ENCODE data around the gene ACADVL. TPM values are rescaled to one million over a fixed set of nuclear protein-coding genes. Genes with fewer than 3 reads are reported as not detected.

The ACADVL gene
- total RNA-seq, 3 donors from 2014 or later (not counting 1 experiment from before 2014, with no cell fraction given): 439 to 637 (median 607) TPM

DNA sequence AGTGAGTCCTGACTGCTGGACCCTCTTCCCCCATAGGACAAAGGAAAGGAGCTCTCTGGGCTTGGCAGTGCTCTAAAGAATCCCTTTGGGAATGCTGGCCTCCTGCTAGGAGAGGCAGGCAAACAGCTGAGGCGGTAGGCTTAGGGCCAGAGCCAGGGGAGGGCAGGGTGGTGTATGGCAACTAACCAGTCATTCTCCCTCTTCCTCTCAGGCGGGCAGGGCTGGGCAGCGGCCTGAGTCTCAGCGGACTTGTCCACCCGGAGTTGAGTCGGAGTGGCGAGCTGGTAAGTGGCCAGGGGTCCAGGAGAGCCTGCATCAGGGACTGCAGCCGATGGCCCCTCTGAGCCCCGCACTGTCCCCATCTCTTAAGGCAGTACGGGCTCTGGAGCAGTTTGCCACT, 4.4 kb downstream of the ACADVL start:
- intact Hi-C loops (cut with micrococcal nuclease): no loop called here

DNA sequence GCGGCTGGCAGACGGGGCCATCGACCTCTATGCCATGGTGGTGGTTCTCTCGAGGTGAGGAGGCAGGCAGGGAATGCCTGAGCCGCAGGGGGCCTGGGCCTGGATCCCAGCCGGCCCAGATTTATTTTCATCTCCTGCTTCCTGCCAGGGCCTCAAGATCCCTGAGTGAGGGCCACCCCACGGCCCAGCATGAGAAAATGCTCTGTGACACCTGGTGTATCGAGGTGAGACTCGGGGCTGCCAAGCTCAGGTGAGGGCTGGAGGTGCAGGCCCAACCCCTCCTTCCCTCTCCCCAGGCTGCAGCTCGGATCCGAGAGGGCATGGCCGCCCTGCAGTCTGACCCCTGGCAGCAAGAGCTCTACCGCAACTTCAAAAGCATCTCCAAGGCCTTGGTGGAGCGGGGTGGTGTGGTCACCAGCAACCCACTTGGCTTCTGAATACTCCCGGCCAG, 4.9 kb downstream of the ACADVL start:
- no peaks in the 10 kb centered on the region for H3K9me3 ChIP-seq (ENCODE audit: control insufficient read depth, insufficient read depth, low read length)
- ATAC-seq: no peak
- no peaks in the 10 kb centered on the region for H3K9me3 Mint-ChIP-seq
- DNase-seq: no peak
- peaks cover 14 to 18% of the 10 kb centered on the region in 2 donors for H3K4me1 Mint-ChIP-seq
- H3K27me3 ChIP-seq (ENCODE audit: control insufficient read depth, insufficient read depth, low read length): no peaks in the 10 kb centered on the region
- intact Hi-C loops (cut with micrococcal nuclease): no loop called here
- H3K36me3 Mint-ChIP-seq: no peaks in the 10 kb centered on the region
- peaks cover 13% of the 10 kb centered on the region for H3K4me1 ChIP-seq (ENCODE audit: control insufficient read depth, insufficient read depth, low read length)
- H3K4me3 Mint-ChIP-seq: no peak overlapping the region
- H3K27me3 Mint-ChIP-seq (ENCODE audit: low read depth in 2 of 2): no peaks in the 10 kb centered on the region
- H3K27ac ChIP-seq (ENCODE audit: low read length): no peak overlapping the region
- H3K36me3 ChIP-seq (ENCODE audit: control insufficient read depth, insufficient read depth, low read length): peaks cover 69% of the 10 kb centered on the region
- no peak overlapping the region for H3K4me3 ChIP-seq (ENCODE audit: low read length)
- WGBS (ENCODE audit: insufficient coverage): 93% methylated on average over 15 of the region's 15 CpGs
- TF ChIP-seq, protein P1, sequence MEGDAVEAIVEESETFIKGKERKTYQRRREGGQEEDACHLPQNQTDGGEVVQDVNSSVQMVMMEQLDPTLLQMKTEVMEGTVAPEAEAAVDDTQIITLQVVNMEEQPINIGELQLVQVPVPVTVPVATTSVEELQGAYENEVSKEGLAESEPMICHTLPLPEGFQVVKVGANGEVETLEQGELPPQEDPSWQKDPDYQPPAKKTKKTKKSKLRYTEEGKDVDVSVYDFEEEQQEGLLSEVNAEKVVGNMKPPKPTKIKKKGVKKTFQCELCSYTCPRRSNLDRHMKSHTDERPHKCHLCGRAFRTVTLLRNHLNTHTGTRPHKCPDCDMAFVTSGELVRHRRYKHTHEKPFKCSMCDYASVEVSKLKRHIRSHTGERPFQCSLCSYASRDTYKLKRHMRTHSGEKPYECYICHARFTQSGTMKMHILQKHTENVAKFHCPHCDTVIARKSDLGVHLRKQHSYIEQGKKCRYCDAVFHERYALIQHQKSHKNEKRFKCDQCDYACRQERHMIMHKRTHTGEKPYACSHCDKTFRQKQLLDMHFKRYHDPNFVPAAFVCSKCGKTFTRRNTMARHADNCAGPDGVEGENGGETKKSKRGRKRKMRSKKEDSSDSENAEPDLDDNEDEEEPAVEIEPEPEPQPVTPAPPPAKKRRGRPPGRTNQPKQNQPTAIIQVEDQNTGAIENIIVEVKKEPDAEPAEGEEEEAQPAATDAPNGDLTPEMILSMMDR (IDR thresholded peaks at IDR 0.05): no peak
- H3K27ac Mint-ChIP-seq: no peak overlapping the region

More for the DNA sequence above, 4.4 kb downstream of the ACADVL start:
- H3K4me1 Mint-ChIP-seq: peaks cover 19 to 23% of the 10 kb centered on the region in 2 donors
- WGBS (ENCODE audit: insufficient coverage): 97% methylated on average over 10 of the region's 10 CpGs
- H3K27ac Mint-ChIP-seq: peak overlapping the region in 1 of 2 donors; percentile 8
- H3K9me3 Mint-ChIP-seq: no peaks in the 10 kb centered on the region
- Histone ChIP-seq H3K36me3 (ENCODE audit: control insufficient read depth, insufficient read depth, low read length) (peaks cover 64% of the 10 kb centered on the region), H3K4me3 (ENCODE audit: low read length) (no peak overlapping the region), H3K27ac (ENCODE audit: low read length) (no peak overlapping the region), H3K9me3 (ENCODE audit: control insufficient read depth, insufficient read depth, low read length) (no peaks in the 10 kb centered on the region), H3K27me3 (ENCODE audit: control insufficient read depth, insufficient read depth, low read length) (no peaks in the 10 kb centered on the region), H3K4me1 (ENCODE audit: control insufficient read depth, insufficient read depth, low read length) (peaks cover 19% of the 10 kb centered on the region)
- DNase-seq: no peak
- TF ChIP-seq, protein P1 (IDR thresholded peaks at IDR 0.05): no peak
- H3K4me3 Mint-ChIP-seq: no peak overlapping the region
- no peaks in the 10 kb centered on the region for H3K27me3 Mint-ChIP-seq (ENCODE audit: low read depth in 2 of 2)
- H3K36me3 Mint-ChIP-seq: no peaks in the 10 kb centered on the region
- no peak for ATAC-seq

DNA sequence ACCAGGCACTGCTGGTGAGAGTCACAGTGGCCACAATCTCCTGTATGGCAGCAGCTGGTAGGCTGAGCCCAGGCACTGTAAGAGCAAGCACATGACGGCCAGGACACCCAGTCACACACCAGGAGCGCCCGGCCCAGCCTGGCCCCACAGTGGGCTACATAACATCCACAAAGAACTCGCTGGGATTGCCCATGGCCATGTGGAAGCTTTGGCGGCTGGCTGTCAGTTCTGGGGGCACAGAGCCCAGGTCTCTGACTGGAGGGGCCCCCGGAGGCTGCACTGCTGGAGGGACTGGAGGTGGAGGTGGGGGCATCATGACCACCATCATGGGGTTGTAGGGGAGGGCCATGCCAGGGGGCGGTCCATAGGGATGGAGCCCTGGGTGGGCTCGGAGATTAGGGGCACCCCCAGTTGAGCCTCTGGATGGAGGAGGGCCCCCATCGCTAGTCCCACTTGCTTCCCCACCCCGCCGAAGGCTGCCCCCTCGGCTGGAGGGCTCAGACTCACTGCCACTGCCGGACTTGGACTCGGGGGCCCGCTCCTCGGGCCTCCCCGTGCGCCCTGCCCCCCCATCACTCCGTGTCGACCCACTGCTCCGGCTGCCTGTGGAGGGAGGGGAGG, 6.1 kb downstream of the ACADVL start:
- H3K27ac ChIP-seq (ENCODE audit: low read length): no peak overlapping the region
- TF ChIP-seq, protein P1 (IDR thresholded peaks at IDR 0.05): no peak
- no peaks in the 10 kb centered on the region for H3K9me3 ChIP-seq (ENCODE audit: control insufficient read depth, insufficient read depth, low read length)
- H3K36me3 Mint-ChIP-seq: no peaks in the 10 kb centered on the region
- no peak overlapping the region for H3K27ac Mint-ChIP-seq
- H3K4me3 Mint-ChIP-seq: no peak overlapping the region
- H3K27me3 Mint-ChIP-seq (ENCODE audit: low read depth in 2 of 2): no peaks in the 10 kb centered on the region
- H3K4me1 ChIP-seq (ENCODE audit: control insufficient read depth, insufficient read depth, low read length): peaks cover 5% of the 10 kb centered on the region
- no peak for DNase-seq
- H3K9me3 Mint-ChIP-seq: no peaks in the 10 kb centered on the region
- 97% methylated on average over 18 of the region's 21 CpGs for WGBS (ENCODE audit: insufficient coverage)
- intact Hi-C loops (cut with micrococcal nuclease): no loop called here
- H3K36me3 ChIP-seq (ENCODE audit: control insufficient read depth, insufficient read depth, low read length): peaks cover 75% of the 10 kb centered on the region
- no peak overlapping the region for H3K4me3 ChIP-seq (ENCODE audit: low read length)
- H3K27me3 ChIP-seq (ENCODE audit: control insufficient read depth, insufficient read depth, low read length): no peaks in the 10 kb centered on the region
- ATAC-seq: no peak
- peaks cover 4 to 15% of the 10 kb centered on the region in 2 donors for H3K4me1 Mint-ChIP-seq

Data from natural killer cell (primary cell).